ENCODE measurements around the gene ABHD5.

Gene ABHD5

DNA sequence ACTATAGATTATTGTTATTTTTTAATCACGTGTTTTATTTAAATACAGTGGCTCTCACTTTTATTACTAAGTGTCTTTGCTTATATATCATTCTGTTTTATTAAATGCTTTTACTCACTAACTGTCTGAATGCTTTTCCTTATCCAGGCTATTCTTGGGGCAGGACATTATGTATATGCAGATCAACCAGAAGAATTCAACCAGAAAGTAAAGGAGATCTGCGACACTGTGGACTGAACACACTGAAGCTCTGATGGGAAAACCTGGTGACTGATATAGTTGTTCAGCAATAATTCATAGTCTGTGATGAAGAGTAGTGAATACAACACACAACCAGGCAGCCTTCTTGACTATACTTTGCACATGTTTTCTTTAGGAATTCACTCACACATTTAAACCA, 27.6 kb downstream of the ABHD5 start:
- DNase-seq (ENCODE audit: low read depth in 1 of 2, low spot score in 1 of 2): no peak

DNA sequence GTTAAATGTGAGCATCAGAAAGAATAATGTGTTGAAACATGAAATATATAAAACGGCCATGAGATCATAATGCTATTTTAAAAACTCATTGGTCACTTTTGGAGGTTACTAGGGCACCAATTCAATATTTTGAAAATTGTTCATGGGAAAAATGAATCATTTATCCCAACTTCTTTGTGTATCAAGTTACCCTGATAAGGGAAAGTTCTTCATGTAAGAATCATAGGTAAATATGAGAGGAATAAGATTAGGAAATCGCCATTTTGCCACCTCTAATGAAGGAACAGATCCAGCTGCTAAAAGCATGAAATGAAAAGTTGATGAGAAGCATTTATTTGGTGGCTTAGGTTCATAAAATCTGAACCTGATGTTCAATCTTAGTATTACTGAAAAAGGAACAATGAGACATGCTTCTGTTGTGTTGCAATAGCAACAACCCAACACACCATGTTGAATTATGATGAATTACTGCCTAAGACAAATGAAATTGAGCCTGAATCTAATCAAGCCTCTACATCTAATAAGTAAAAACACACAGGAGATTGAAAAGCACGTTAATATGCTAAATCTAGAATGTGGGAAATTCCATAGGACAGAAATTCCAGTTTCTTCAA, 32.5 kb downstream of the ABHD5 start:
- DNase-seq (ENCODE audit: low read depth in 1 of 2, low spot score in 1 of 2): no peak

- DNase-seq (ENCODE audit: low read depth in 1 of 2, low spot score in 1 of 2): no peak
These were observed 35.8 kb downstream of the ABHD5 start for GRCh38 chr3:43726521-43726920.

DNA sequence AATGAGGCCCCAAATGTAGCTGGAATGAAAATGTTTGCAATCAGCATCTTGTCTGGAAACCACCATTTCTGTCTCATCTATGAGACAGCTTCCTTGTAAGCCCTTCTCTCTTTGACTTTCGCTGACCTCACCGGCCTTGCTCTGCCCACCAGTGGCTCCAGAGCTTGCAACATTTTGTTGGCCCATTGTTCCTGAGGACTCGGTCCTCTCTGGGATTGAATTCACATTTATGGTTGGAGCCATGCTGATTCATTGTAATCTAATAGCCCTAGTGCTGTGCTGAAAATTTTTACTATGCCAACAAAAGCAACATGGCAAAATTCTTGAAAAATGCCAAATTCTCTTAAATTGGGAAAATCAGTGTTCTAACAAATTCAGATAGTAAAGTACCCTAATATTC, 37.2 kb downstream of the ABHD5 start:
- DNase-seq (ENCODE audit: low read depth in 1 of 2, low spot score in 1 of 2): no peak

- DNase-seq (ENCODE audit: low read depth in 1 of 2, low spot score in 1 of 2): no peak
These were observed 37.7 kb downstream of the ABHD5 start for GRCh38 chr3:43728476-43728875.

DNA sequence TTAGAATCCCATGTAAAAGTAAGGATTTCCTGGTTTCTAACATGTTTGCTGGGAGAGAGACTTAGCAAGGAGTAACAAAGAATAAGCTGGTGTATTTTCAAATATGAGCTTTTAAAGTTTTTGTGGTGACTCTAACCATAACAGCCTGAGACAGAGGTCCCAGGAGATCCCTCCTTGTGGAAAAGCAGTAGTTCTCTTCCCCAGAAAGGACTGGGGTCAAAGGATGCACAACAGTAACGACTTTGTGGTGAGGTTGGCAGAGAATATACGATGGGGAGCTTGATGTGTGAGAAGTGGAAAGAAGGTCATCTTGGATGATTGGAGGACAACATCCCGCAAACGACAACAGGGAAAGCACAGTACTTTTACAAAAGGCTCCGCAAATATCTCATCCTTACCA, 38.2 kb downstream of the ABHD5 start:
- no peak for DNase-seq (ENCODE audit: low read depth in 1 of 2, low spot score in 1 of 2)

- no peak for DNase-seq (ENCODE audit: low read depth in 1 of 2, low spot score in 1 of 2)
These were observed 39.1 kb downstream of the ABHD5 start for GRCh38 chr3:43729707-43730414.

GRCh38 chr3:43732747-43733425, 42.1 kb downstream of the ABHD5 start:
- DNase-seq (ENCODE audit: low read depth in 1 of 2, low spot score in 1 of 2): no peak

DNA sequence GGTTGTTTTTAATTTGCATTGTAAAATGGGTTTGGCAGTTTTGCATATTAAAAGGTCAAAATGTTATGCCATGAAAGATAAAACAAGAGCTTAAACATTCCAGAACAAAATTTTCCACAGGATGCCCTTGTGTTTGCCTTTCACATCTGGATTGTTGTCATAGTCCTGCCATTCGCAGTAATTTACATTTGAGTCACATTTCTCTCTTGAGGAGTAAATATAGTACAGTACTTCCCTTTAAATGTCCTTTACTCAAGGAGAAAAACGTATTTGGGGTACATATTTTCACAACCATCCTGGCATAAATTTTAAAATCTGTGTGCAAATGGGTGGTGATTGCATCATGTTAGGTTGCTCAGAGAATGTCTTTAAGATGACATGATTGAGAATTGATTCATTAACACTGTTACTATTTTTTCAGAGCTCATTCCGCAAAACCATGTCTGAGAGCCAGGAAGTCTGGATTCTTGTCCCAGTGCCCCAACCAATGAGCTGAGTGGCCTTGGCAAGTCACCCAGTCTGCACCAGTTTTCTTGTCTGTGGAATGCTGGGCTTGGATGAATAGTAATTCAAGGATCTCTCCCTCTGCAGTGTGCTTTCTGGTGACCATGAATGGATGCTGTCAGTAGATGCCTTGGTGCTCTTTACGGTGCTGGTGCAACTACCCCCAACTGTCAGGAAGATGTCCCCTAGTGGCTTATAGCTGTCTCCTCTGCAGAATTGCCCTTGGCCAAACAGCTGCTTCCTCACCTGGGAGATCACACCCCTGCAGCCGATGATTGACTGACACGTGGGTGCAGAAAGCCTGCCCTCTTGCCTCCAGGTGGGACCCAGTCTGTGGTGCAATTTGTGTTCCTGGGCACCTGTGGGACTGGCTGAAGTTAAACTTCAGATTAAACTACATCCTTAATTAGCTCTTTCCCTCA, 43.0 kb downstream of the ABHD5 start:
- DNase-seq (ENCODE audit: low read depth in 1 of 2, low spot score in 1 of 2): no peak

DNA sequence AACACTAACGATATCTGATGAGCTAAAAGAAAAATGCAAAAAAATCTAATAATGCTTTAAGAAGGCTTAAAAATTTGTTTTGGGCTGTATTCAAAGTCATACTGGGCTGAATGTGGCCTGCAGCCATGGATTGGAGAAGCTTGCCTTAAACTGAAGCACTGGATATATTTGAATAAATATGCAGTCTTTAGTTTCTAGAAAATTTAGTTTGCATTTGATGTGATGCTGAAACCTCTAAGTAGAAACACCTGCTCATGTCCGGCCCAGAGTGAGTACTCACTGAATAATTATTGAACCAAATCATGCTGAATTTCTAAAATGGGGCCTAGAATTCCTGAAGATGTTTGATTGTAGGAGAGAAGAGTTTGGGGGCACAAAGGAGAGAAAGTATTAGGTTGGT, 43.9 kb downstream of the ABHD5 start:
- DNase-seq (ENCODE audit: low read depth in 1 of 2, low spot score in 1 of 2): no peak

- DNase-seq (ENCODE audit: low read depth in 1 of 2, low spot score in 1 of 2): no peak
These were observed 44.9 kb downstream of the ABHD5 start for GRCh38 chr3:43735618-43736017.

DNA sequence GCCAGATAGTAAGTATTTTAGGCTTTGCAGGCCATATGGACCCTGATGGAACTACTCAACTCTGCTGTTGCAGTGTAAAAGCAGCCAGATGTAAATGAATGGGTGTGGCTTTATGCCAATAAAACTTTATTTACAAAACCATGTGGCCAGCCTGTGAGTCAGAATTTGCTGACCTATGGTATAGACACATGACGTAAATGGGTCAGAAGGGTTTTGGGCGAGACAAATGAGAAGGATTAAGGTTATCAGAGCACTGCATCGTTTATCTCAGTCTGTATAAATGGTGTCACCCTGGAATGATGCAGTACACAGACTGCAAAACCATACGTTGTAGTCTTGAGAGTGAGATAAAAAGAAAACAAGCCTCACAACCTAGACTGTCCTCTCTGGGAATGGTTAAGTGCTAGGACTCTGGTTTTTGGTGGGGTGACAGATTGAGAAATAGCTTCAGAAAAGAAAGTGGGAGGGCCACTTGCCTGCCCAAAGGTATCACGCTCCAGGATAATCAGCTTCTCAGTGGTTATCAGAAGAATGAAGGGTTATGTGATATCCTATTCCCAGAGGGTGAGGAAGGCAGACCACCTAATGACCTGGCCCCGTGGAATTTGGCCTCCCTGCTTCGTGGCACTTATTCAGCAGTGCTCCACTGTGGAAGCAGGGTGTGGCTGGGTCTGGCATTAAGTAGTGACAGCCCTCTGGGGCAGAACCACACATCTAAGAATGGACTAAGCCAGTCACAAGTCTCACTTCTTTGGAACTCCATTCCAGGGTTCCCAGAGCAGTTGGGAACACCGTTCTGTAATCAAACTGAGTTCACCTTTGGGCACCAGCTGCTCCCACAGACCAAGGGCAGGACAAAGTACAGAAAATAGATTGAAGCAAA, 46.1 kb downstream of the ABHD5 start:
- no peak for DNase-seq (ENCODE audit: low read depth in 1 of 2, low spot score in 1 of 2)

- DNase-seq (ENCODE audit: low read depth in 1 of 2, low spot score in 1 of 2): no peak
These were observed 47.6 kb downstream of the ABHD5 start for GRCh38 chr3:43738305-43738704.

DNA sequence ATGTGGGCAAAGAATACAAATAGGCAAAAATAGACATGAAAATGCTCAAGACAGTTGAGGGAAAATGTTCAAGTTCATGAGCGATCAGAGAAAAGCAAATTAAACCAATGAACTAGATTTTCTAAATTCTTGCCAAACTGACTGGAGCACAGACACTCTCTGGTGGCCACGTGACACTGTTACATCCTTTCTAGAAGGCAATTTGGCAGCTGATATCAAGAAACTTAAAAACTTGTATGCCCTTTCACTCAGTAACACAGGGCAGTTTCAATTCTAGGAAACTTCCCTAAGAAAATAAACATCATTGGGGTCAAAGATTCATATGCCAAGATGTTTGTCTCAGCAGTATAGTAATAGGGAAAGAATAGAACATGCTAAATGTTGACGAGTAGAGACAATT, 52.2 kb downstream of the ABHD5 start:
- DNase-seq (ENCODE audit: low read depth in 1 of 2, low spot score in 1 of 2): no peak

- DNase-seq (ENCODE audit: low read depth in 1 of 2, low spot score in 1 of 2): no peak
These were observed 56.9 kb downstream of the ABHD5 start for GRCh38 chr3:43747641-43748040.

- no peak for DNase-seq (ENCODE audit: low read depth in 1 of 2, low spot score in 1 of 2)
These were observed 57.4 kb downstream of the ABHD5 start for GRCh38 chr3:43748179-43748578.

GRCh38 chr3:43748645-43749044, 57.9 kb downstream of the ABHD5 start:
- DNase-seq (ENCODE audit: low read depth in 1 of 2, low spot score in 1 of 2): no peak

- no peak for DNase-seq (ENCODE audit: low read depth in 1 of 2, low spot score in 1 of 2)
These were observed 62.2 kb downstream of the ABHD5 start for GRCh38 chr3:43752905-43753304.

GRCh38 chr3:43753741-43754715, 63.3 kb downstream of the ABHD5 start:
- no peak for DNase-seq (ENCODE audit: low read depth in 1 of 2, low spot score in 1 of 2)

Measured in activated T-helper 1 cell treated with anti-CD3 and anti-CD28 coated beads, Interleukin-2, amount 50 U/mL, for 16 hours (primary cell).